ENCODE data around the gene CTNND2. TPM values are rescaled to one million over a fixed set of nuclear protein-coding genes. Genes with fewer than 3 reads are reported as not detected.

The CTNND2 gene
- total and polyA plus RNA-seq, 2 donors (not counting 1 experiment from before 2014, with no cell fraction given) = not detected

GRCh38 chr5:11311731-11312130 lies 592.5 kb downstream of the CTNND2 start:
- Histone ChIP-seq H3K79me2 (ENCODE audit: control insufficient read depth, insufficient read depth, low read length) (no peaks in the 10 kb centered on the region), H3K36me3 (replicated peaks in 1 of 2; ENCODE audit: control extremely low read depth in 1 of 2, control insufficient read depth in 1 of 2, extremely low read depth in 1 of 2, insufficient read depth in 2 of 2, low read length in 1 of 2) (no peaks in the 10 kb centered on the region), H3K27ac (ENCODE audit: low read length in 2 of 2) (no peak overlapping the region), H3K4me1 (ENCODE audit: control insufficient read depth in 2 of 2, insufficient read depth in 2 of 2, low read length in 2 of 2) (no peaks in the 10 kb centered on the region), H4K20me1 (ENCODE audit: control insufficient read depth, insufficient read depth, low read length, poor library complexity, severe bottlenecking) (no peaks in the 10 kb centered on the region), H3K9ac (ENCODE audit: low read length) (no peak overlapping the region), H3K27me3 (replicated peaks in 1 of 4; ENCODE audit: control extremely low read depth in 1 of 4, control insufficient read depth in 3 of 4, insufficient read depth in 4 of 4, low read length in 3 of 4) (no peaks in the 10 kb centered on the region), H2AFZ (ENCODE audit: insufficient read depth, low read depth, low read length, poor library complexity, severe bottlenecking) (no peak overlapping the region), H3K9me3 (ENCODE audit: control extremely low read depth in 1 of 3, control insufficient read depth in 2 of 3, insufficient read depth in 1 of 3, low read length in 2 of 3) (peaks cover 0 to 12% (median 0%) of the 10 kb centered on the region in 3 donors), H3K4me3 (ENCODE audit: control extremely low read depth in 1 of 5, extremely low read depth in 1 of 5, insufficient read depth in 1 of 5, low read depth in 2 of 5, low read length in 4 of 5) (no peak overlapping the region), H3K4me2 (replicated peaks; ENCODE audit: low read depth, low read length, poor library complexity, severe bottlenecking) (no peak overlapping the region)
- Mint-ChIP-seq H3K9me3 (ENCODE audit: insufficient read depth) (no peaks in the 10 kb centered on the region), H3K4me1 (no peaks in the 10 kb centered on the region), H3K4me3 (no peak overlapping the region), H3K27me3 (no peaks in the 10 kb centered on the region), H3K27ac (no peak overlapping the region)
- CTCF ChIA-PET = no interaction called here
- 83% methylated on average over 3 of the region's 3 CpGs for WGBS (ENCODE audit: insufficient coverage)
- POLR2A ChIA-PET = no interaction called here
- intact Hi-C loops (cut with micrococcal nuclease) = no loop called here
- no peak for TF ChIP-seq EZH2 (IDR thresholded peaks at IDR 0.05; ENCODE audit: borderline replicate concordance, insufficient read depth, low read depth, low read length, poor library complexity, severe bottlenecking)
- TF ChIP-seq CTCF (IDR thresholded peaks at IDR 0.05) = no peak
- DNase-seq (no peak), ATAC-seq (ENCODE audit: low read depth) (no peak)

GRCh38 chr5:11311272-11311671 lies 593.0 kb downstream of the CTNND2 start:
- no peaks in the 10 kb centered on the region for H3K27me3 Mint-ChIP-seq
- intact Hi-C loops (cut with micrococcal nuclease) = no loop called here
- Histone ChIP-seq H3K79me2 (ENCODE audit: control insufficient read depth, insufficient read depth, low read length) (no peaks in the 10 kb centered on the region), H3K36me3 (replicated peaks in 1 of 2; ENCODE audit: control extremely low read depth in 1 of 2, control insufficient read depth in 1 of 2, extremely low read depth in 1 of 2, insufficient read depth in 2 of 2, low read length in 1 of 2) (no peaks in the 10 kb centered on the region), H2AFZ (ENCODE audit: insufficient read depth, low read depth, low read length, poor library complexity, severe bottlenecking) (no peak overlapping the region), H4K20me1 (ENCODE audit: control insufficient read depth, insufficient read depth, low read length, poor library complexity, severe bottlenecking) (no peaks in the 10 kb centered on the region), H3K4me2 (replicated peaks; ENCODE audit: low read depth, low read length, poor library complexity, severe bottlenecking) (no peak overlapping the region), H3K4me3 (ENCODE audit: control extremely low read depth in 1 of 5, extremely low read depth in 1 of 5, insufficient read depth in 1 of 5, low read depth in 2 of 5, low read length in 4 of 5) (no peak overlapping the region), H3K9ac (ENCODE audit: low read length) (no peak overlapping the region), H3K27me3 (replicated peaks in 1 of 4; ENCODE audit: control extremely low read depth in 1 of 4, control insufficient read depth in 3 of 4, insufficient read depth in 4 of 4, low read length in 3 of 4) (no peaks in the 10 kb centered on the region), H3K4me1 (ENCODE audit: control insufficient read depth in 2 of 2, insufficient read depth in 2 of 2, low read length in 2 of 2) (no peaks in the 10 kb centered on the region), H3K9me3 (ENCODE audit: control extremely low read depth in 1 of 3, control insufficient read depth in 2 of 3, insufficient read depth in 1 of 3, low read length in 2 of 3) (peaks cover 0 to 12% (median 0%) of the 10 kb centered on the region in 3 donors), H3K27ac (ENCODE audit: low read length in 2 of 2) (no peak overlapping the region)
- DNase-seq (no peak), ATAC-seq (ENCODE audit: low read depth) (no peak)
- H3K9me3 Mint-ChIP-seq (ENCODE audit: insufficient read depth) = no peaks in the 10 kb centered on the region
- 87% methylated on average over 1 of the region's 1 CpG for WGBS (ENCODE audit: insufficient coverage)
- TF ChIP-seq EZH2 (IDR thresholded peaks at IDR 0.05; ENCODE audit: borderline replicate concordance, insufficient read depth, low read depth, low read length, poor library complexity, severe bottlenecking) (no peak), CTCF (IDR thresholded peaks at IDR 0.05) (no peak)
- CTCF ChIA-PET = no interaction called here
- H3K4me3 Mint-ChIP-seq = no peak overlapping the region
- H3K27ac Mint-ChIP-seq = no peak overlapping the region
- no peaks in the 10 kb centered on the region for H3K4me1 Mint-ChIP-seq
- POLR2A ChIA-PET = no interaction called here
